GM19099 (cell line): ENCODE results near the gene PHACTR1.

ENCODE experiments used
- POLR2A ChIP-seq: IDR thresholded peaks from 3 replicates; pipeline ENCODE4 v1.6.1; 2011; ENCODE audit warnings: low read depth; ENCODE audit not compliant: insufficient read length; ENCODE audit errors: extremely low read depth

PHACTR1 gene

DNA sequence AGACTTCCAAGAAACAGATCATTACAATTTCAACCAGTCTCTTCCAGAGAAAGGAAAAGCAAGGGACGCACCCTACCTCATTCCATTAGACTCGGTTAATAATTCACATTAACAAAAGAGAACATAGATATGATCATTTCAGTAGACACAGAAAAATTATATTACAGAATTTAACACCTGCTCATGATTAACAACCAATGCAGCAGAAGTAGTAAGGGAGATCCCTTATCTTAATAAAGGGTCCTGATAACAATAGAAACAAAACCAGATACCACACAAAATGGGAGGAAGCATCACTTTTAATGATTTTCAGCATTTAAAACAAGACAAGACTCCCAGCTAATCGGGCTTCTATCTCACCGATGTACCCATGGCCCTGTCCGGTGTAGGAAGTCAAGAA is 396.8 kb downstream of the PHACTR1 start:
- TF ChIP-seq POLR2A = no peak

DNA sequence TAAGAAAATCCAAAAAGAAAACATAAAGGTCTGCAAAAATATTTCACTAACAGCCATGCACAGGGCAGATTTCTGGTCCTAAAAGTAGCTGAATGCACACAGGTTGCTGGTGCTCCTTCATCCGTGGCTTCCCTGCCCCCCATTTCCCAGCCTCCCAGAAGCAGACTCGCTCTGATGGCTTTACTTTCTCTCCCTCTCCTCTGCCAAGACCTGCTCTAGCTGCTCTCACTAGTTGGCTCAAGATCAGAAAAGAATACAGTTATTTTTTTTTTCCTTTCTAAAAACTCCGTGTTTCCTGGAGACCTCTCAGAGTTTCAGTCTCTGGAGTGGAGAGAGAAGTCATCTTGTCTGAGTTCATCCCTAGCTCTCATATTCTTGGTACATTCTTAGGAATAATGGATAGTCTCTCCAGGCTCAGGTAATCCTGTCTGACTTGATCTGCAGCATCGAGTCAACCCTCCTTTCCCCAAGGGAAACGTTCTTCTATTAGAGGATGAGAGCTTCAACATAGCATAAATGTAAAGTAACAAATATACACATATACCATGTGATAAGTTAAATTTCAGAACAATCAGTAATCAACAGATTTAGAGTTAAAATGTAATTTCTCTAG is 397.5 kb downstream of the PHACTR1 start:
- TF ChIP-seq POLR2A = no peak

DNA sequence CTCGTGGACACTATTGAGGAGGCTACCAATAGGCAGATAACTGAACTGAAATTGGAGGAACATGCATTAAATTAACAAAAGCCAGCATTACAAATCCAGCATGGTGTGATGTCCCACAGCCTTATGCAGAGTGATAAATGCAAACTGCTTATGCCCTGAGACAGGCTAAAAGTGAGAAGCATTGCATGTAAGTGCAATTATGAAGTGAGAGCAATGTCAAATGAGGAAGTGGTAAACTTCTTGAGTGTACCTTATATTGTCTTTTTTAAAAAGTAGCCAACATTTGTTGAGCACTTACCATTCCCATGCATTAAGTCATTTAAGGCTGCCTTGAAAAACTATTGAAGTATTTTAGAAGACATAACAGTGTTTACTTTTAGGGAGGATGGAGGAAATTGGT is 399.6 kb downstream of the PHACTR1 start:
- no peak for TF ChIP-seq POLR2A

DNA sequence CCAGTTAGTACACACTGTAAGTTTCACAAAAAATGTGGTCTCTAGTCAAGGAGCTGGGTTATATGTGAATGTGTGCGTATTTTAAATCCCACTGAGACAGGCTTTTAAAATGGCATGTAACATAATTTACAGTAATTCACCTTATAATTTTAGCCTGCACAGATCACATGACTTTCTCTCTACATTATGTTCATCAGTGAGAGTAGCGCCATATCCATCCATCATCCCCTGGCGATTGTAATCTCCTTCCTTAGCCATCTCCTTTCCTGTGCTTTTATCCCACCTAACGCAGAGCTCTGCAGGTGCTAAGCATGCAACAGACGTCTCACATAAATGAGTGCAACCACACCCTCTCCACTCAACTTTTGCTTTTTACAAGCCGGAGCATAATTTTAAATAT is 401.0 kb downstream of the PHACTR1 start:
- no peak for TF ChIP-seq POLR2A

DNA sequence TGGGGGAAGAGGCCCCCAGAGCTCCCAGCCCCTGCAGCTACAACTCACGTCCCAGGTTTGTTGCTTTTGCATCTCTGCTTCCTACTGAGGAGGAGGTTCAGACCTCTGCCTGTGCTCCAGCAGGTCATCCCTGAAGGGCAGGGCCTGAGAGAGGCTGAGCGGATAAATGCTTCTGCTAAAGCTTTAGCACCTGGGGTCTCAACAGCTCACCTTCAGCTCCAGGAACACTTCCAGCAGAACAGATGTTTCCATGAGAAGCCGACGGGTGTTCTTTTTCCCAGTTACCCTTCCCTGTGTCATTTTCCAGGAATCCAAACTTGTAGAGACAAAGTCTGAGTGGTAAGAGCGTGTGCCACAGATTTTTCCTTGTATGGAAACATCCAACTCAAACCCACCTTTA is 403.0 kb downstream of the PHACTR1 start:
- TF ChIP-seq POLR2A = no peak

DNA sequence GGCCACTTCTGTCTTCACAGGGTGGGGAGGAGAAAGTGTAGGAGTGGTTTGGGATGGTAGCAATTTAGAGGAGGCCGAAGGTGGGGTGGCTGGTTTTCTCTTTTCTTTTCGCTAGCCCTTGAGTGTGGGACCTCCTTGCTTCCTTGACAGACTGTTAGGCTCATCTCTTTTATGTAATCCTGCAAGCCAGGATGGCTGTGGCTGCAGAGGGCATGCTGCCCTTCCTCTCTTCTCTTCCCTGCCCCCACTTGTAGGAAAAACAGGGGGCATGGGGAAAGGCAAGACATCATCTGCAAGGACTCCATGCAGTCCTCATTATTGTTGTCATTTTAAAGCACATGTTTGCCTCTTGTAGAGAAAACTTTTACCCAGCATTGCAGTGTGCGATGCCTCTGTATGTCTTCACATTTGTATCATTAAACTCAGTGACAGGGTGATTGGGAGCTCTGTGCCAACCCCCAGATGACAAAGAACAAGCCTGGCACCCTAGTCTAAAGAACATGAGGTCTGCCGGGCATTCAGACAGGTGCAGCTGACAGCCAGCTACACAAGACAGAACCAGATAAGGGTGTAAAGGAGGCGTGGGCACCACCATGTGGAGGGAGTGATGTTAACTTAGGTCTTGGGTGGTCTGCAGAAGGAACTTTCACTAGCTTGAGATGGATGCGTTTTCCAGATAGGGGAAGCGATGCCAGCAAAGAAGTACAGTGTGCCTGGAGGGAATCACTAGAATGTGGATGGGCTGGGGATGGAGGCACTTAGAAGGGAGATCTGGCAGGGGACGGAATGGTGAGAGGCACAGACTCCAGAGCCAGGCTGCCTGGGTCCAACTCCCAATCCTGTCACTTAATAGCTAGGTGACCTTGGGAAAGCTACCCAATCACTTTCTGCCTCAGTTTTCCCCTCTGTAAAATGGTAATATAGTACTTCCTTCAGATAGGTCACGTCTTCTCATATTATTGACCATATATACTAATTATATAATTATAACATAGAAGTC is 404.2 kb downstream of the PHACTR1 start:
- TF ChIP-seq POLR2A = no peak

DNA sequence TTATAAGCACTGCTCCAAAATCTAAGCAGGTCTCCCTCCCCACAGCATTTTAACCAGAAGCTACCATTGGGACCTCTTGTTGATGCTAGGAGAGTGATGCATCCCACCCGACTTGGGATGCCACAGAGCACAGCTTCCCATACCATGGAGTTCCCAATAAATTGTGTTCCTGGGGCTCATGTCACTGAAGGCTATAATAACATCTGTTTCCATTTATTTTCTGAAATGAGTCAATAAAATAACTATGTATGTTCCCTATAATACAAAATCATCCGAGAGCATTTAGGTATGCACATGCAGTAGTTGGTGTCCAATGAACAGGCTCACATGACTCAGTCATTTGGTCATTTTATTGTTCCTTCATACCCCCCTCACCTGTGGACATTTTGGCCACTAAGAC is 407.6 kb downstream of the PHACTR1 start:
- TF ChIP-seq POLR2A = no peak

DNA sequence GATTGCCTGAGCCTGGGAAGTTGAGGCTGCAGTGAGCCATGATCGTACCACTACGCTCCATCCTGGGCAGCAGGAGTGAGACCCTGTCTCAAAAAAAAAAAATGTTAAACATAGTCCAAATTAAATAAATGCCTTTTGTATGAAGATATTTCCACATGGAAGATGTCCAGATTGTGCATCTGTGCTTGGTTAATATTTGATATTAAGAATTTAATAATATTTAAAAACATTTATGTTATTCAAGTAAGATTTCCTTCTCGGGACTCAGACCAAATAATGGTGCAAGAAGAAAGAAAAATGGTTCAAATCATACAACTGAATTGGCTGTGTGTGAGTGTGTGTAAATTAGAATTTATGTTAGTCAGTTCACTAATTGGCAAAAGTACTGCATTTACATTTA is 409.3 kb downstream of the PHACTR1 start:
- no peak for TF ChIP-seq POLR2A

DNA sequence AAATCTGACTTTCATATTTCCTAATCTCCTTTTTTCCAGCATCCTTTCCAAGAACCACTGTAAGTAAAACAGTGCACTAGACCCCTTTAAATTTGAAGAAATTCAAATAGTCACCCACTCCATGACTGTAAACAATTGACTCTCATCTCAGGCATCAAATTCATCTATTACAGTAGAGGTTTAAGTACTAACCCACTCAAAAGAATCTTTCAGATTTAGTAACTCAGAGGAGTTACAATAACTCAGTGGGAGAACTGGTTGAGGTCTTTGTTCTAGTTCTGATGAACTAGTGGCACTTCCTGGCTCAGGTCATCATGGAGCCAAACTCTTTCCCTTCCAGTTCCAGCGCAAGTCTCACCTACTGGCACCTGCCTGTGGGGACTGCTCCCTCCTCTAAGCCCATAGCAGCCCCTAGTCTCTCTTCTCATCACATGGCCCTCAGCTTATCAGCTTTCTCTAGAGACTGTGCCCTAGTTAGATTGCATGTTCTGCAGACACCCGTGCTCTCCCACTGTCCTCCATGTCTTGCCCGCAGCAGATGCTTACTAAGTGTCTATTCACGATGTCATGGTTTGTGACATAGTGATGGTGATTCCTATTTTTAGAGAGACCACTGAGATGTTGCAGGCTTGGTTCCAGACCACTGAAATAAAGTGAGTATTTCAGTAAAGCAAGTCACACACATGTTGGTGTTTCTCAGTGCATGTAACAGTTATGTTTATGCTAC is 415.5 kb downstream of the PHACTR1 start:
- TF ChIP-seq POLR2A = no peak

DNA sequence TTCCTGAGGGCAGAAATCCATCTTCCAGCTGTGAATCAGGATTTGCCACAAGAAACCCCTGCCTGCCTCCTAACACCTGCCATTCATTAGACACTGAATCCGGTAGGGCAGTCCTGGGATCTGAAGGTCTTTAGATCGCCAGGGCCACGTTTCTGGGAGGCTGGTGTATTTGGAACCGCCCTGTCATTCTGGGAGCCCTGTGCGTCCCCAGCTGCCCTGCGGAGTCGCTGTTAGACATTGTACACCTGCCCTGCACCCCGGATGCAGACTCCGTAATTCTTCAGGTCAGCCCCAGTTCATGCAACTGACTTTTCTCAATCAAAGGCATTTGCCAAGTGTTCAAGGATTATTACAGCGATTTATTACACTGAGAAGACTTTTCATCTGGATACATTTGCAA is 418.6 kb downstream of the PHACTR1 start:
- TF ChIP-seq POLR2A = no peak

DNA sequence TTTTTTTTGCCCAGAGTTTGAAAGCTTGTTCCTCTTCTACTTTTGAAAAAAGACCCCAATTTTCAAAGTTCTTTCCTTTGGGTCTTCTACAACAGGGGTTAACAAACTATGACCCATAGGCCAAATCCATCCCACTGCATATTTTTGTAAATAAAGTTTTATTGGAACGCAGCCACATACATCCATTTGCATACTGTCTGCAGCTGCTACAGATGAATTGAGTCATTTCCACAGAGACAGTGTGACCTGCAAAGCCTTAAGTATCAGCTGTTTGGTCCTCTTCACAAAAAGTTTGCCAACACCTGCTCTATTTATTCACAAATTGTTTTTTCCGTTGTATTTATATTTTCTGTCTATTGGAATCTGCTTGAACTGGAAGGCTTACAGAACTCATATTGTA is 422.6 kb downstream of the PHACTR1 start:
- TF ChIP-seq POLR2A = no peak

DNA sequence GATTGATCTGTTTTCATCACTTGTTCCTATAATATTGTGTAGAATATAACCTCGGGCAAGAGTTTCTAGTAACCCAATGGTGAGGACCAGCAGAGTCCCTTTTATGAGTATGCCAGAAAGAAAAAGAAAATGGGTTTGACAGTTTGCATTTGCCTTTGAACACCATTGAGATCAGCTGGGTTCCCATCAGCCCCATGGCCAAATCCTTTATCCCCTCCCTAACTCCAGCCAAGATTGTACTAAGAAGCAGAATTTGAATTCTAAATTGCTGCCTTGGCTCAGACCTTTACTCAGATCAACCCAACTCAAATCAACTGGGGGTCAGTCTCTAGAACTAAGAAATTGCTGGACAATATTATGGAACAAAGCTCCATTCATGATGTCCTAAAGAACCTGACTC is 424.4 kb downstream of the PHACTR1 start:
- TF ChIP-seq POLR2A = no peak

DNA sequence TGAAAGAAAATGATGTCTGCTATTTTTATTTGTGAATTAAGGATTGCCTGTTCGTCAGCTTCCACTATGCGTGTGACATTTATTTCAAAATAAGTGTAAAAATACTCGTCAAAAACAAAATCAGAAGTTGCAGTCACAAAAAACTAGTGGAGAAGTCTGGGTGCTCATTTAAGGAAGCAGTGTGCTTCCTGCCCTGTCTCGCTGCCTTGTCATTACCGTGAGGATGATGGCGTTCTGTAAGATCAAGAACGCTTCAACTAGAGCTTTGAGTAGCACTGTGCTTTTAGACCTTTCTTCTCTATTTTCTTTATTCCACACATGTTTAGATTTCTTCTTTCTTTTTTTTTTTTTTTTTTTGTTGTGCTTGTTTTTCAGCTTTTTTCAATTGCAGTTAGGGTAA is 424.8 kb downstream of the PHACTR1 start:
- TF ChIP-seq POLR2A = no peak

DNA sequence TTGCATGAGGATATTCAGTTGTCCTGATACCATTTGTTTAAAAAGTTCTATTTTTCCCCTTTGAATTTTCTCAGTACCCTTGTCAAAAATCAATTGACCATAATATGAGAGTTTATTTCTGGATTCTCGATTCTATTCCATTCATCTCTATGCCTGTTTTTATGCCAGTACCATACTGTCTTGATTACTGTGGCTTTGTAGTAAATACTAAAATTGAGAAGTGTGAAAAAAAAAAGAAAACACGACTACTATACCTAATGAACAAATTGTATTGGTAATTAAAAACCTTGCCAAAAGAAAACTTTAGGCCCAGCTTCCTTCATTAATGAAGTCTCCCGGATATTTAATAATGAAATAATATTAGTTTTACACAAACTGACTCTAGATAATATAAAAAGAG is 426.0 kb downstream of the PHACTR1 start:
- TF ChIP-seq POLR2A = no peak

DNA sequence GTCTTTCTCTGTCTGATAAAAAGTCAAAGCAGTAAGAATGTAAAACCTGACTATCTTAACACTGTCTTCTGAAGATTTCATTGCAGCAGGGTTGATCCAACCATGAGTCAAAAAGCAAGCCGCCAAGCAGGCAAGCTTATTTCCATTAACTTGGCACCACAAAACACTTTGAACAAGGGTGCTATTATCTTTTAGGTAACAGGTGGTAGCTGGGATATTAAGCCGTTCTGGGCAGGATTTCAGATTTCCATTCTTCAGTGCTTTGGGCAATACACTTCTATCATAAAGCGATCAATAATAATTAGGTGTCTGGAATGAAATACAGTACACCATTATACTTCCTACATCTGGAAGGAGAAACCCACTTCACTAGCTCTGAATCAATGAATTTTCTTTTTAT is 429.9 kb downstream of the PHACTR1 start:
- no peak for TF ChIP-seq POLR2A
